GM12891 (cell line): ENCODE data around the gene USP44.

Experiments
- POLR2A ChIP-seq: IDR thresholded peaks from 2 replicates; pipeline ENCODE4 v1.6.1; 2011; ENCODE audit warnings: low read depth, low read length, control low read depth
- TAF1 ChIP-seq: IDR thresholded peaks from 2 replicates; pipeline ENCODE4 v1.6.1; 2011; ENCODE audit warnings: low read depth, low read length, control low read depth

GRCh38 chr12:95599880-95600279, 48.6 kb upstream of the USP44 start:
- TF ChIP-seq TAF1, result no peak
- TF ChIP-seq POLR2A, result no peak
